Osteocyte (in vitro differentiated cells): ENCODE data around the gene RGS7. TPM values are rescaled to one million over a fixed set of nuclear protein-coding genes. Genes with fewer than 3 reads are reported as not detected.

Source experiments
- DNase-seq: peaks from one replicate; pipeline ENCODE4 v3.0.0; 2021; ENCODE audit warnings: mixed read lengths; ENCODE audit not compliant: unreplicated experiment; ENCODE audit errors: extremely low spot score
- H3K27ac Mint-ChIP-seq: one replicate; pipeline ENCODE4 v1.8.0; 2021; ENCODE audit warnings: mild to moderate bottlenecking, mixed read lengths; ENCODE audit not compliant: unreplicated experiment
- H3K27me3 Mint-ChIP-seq: one replicate; pipeline ENCODE4 v1.8.0; 2021; ENCODE audit warnings: mixed read lengths; ENCODE audit not compliant: unreplicated experiment
- H3K36me3 Mint-ChIP-seq: one replicate; pipeline ENCODE4 v1.8.0; 2021; ENCODE audit warnings: mixed read lengths; ENCODE audit not compliant: unreplicated experiment
- H3K4me1 Mint-ChIP-seq: one replicate; pipeline ENCODE4 v1.8.0; 2021; ENCODE audit warnings: mixed read lengths; ENCODE audit not compliant: unreplicated experiment
- H3K4me3 Mint-ChIP-seq: one replicate; pipeline ENCODE4 v1.8.0; 2021; ENCODE audit warnings: mild to moderate bottlenecking, moderate library complexity, mixed read lengths; ENCODE audit not compliant: unreplicated experiment
- H3K9me3 Mint-ChIP-seq: one replicate; pipeline ENCODE4 v1.8.0; 2021; ENCODE audit warnings: mixed read lengths; ENCODE audit not compliant: unreplicated experiment
- CTCF ChIP-seq: fragments of 200-600 bp; sonication (generic); IDR thresholded peaks from 2 replicates; pipeline ENCODE4 v1.5.0; 2021; ENCODE audit warnings: antibody characterized with exemption, mild to moderate bottlenecking, moderate library complexity
- total RNA-seq: library from RNA; stranded (reverse); gene quantifications from 2 replicates; pipeline ENCODE4 v1.2.1, GENCODE V29; 2021

RGS7 gene
- total RNA-seq, 1 donor from 2014 or later, result 10.9 TPM

GRCh38 chr1:240847325-240847724 lies 509.7 kb downstream of the RGS7 start:
- no peak for DNase-seq
- Mint-ChIP-seq H3K4me3 (no peak overlapping the region), H3K27me3 (no peaks in the 10 kb centered on the region), H3K36me3 (peaks cover 17% of the 10 kb centered on the region), H3K9me3 (peaks cover 13% of the 10 kb centered on the region), H3K27ac (no peak overlapping the region), H3K4me1 (peaks cover 12% of the 10 kb centered on the region)
- TF ChIP-seq CTCF, result no peak

DNA sequence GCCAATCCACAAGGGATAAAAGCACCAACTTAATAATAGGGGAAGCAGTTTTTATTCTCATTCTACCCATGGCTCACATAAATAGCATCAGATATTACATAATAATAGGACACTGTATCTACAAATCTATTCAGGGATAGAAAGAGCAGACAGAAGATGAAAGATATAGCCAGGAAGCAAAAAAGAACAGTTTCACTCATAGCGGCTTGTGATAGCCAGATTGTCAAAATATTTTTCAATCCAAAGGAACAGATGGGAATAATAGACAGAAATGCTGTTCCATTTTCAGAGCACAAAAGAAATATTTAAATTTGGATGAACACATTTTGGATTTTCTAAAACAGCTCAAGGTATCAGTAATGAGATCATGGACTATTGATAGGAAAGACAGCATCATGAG lies 512.5 kb downstream of the RGS7 start:
- no peaks in the 10 kb centered on the region for H3K27me3 Mint-ChIP-seq
- no peak overlapping the region for H3K4me3 Mint-ChIP-seq
- no peaks in the 10 kb centered on the region for H3K9me3 Mint-ChIP-seq
- no peak overlapping the region for H3K27ac Mint-ChIP-seq
- no peaks in the 10 kb centered on the region for H3K36me3 Mint-ChIP-seq
- H3K4me1 Mint-ChIP-seq, result peaks cover 12% of the 10 kb centered on the region
- no peak for TF ChIP-seq CTCF
- no peak for DNase-seq

DNA sequence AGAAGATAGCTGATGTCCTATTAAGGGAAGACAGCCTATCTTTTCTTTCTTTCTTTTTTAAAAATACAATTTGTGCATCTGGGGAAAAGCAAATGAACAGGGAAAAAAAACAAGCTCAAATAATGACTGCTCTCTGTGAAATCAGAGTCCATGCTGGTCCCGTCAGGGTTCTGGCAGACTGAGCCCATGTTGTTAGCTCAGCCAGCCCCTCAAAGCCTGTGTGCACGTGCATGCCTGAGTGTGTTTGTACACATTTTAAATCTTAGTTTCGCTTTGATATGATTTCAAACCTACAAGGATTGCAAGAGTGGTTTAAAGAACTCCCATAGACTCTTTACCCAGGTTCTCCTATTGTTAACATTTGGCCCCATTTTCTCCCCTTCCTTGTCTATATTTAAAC lies 513.2 kb downstream of the RGS7 start:
- TF ChIP-seq CTCF, result no peak
- Mint-ChIP-seq H3K27ac (no peak overlapping the region), H3K36me3 (no peaks in the 10 kb centered on the region), H3K4me1 (peaks cover 11% of the 10 kb centered on the region), H3K9me3 (no peaks in the 10 kb centered on the region), H3K4me3 (no peak overlapping the region), H3K27me3 (no peaks in the 10 kb centered on the region)
- DNase-seq, result no peak

GRCh38 chr1:240836271-240836670 lies 520.7 kb downstream of the RGS7 start:
- no peak overlapping the region for H3K4me3 Mint-ChIP-seq
- H3K4me1 Mint-ChIP-seq, result peaks cover 3% of the 10 kb centered on the region
- no peak for TF ChIP-seq CTCF
- no peak for DNase-seq
- H3K27ac Mint-ChIP-seq, result no peak overlapping the region
- no peaks in the 10 kb centered on the region for H3K27me3 Mint-ChIP-seq
- H3K36me3 Mint-ChIP-seq, result peaks cover 2% of the 10 kb centered on the region
- no peaks in the 10 kb centered on the region for H3K9me3 Mint-ChIP-seq

DNA sequence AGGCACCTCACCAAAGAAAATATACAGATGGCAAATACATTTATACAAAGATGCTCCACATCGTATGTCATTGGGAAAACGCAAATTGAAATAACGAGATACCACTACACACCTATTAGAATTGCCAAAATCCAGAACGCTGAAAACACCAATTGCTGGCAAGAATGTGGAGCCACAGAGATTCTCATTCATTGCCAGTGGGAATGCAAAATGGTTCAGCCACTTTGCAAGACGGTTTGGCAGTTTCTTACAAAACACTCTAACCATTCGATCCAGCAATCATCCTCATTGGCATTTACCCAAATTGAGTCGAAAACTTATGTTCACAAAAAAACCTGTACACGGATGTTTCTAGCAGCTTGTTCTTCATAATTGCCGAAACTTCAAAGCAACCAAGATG lies 521.7 kb downstream of the RGS7 start:
- DNase-seq, result no peak
- Mint-ChIP-seq H3K9me3 (no peaks in the 10 kb centered on the region), H3K27me3 (no peaks in the 10 kb centered on the region), H3K27ac (no peak overlapping the region), H3K4me3 (no peak overlapping the region), H3K36me3 (peaks cover 2% of the 10 kb centered on the region), H3K4me1 (peaks cover 4% of the 10 kb centered on the region)
- TF ChIP-seq CTCF, result no peak
